Astrocyte of the spinal cord (primary cell): Measurements from ENCODE around the gene EXOSC9.
A peak's percentile ranks its signal among the peaks of the same experiment; 100 is the strongest.

ENCODE experiments used
- DNase-seq: peaks from one replicate; pipeline ENCODE4 v3.0.0; 2011; ENCODE audit warnings: low read depth, low spot score
- H3K4me3 ChIP-seq: 2 replicates; pipeline ENCODE4 v1.5.1; 2011; ENCODE audit warnings: low read depth, mild to moderate bottlenecking, low read length, moderate library complexity
- in situ Hi-C: cut with HindIII; loops from 2 replicates; pipeline ENCODE4 v1.10.0; 2017; ENCODE audit warnings: low sequenced_read_pairs
- TF ChIP-seq, protein P1 (sequence below): IDR thresholded peaks from 2 replicates; pipeline ENCODE4 v1.5.1; 2012; ENCODE audit warnings: low read depth, mild to moderate bottlenecking, low read length, inconsistent platforms

EXOSC9 gene

GRCh38 chr4:121777625-121778024 is 23.5 kb upstream of the EXOSC9 start:
- TF ChIP-seq, protein P1, sequence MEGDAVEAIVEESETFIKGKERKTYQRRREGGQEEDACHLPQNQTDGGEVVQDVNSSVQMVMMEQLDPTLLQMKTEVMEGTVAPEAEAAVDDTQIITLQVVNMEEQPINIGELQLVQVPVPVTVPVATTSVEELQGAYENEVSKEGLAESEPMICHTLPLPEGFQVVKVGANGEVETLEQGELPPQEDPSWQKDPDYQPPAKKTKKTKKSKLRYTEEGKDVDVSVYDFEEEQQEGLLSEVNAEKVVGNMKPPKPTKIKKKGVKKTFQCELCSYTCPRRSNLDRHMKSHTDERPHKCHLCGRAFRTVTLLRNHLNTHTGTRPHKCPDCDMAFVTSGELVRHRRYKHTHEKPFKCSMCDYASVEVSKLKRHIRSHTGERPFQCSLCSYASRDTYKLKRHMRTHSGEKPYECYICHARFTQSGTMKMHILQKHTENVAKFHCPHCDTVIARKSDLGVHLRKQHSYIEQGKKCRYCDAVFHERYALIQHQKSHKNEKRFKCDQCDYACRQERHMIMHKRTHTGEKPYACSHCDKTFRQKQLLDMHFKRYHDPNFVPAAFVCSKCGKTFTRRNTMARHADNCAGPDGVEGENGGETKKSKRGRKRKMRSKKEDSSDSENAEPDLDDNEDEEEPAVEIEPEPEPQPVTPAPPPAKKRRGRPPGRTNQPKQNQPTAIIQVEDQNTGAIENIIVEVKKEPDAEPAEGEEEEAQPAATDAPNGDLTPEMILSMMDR: no peak
- no peak overlapping the region for H3K4me3 ChIP-seq

DNA sequence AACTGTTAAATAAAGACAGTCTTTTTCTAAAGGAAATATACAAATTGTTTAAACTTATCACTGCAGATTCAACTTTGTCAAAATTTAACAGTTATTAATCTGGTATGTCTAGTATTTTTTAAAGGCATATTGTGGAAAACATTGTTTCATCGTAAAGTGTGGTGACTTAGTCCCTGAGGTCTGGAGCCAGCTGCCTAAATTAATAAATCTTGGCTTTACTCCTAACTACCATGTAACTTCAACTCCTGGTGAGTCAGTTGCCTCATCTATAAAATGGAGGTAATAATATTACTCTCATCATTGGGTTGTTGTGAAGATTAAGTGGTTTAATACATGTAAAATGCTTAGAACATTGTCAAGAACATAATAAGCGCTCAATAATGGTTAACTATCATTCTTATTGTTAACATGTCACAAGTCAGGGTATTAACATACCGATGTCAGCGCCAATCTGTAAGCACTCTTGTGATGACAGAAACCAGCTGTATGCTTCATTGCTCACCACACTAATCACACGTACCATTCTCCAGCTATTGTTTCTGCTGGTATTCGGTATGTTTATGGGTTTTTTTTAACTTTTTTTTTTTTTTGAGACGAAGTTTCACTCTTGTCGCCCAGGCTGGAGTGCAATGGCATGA is 22.0 kb upstream of the EXOSC9 start:
- H3K4me3 ChIP-seq: no peak overlapping the region
- in situ Hi-C loops: no loop called here
- no peak for DNase-seq
- TF ChIP-seq, protein P1: no peak

More at GRCh38 chr4:121777625-121778024, 23.5 kb upstream of the EXOSC9 start:
- DNase-seq: no peak
- in situ Hi-C loops: no loop called here

- no peak for DNase-seq
- in situ Hi-C loops: no loop called here
- TF ChIP-seq, protein P1: no peak
- H3K4me3 ChIP-seq: no peak overlapping the region
These were observed 17.9 kb upstream of the EXOSC9 start for GRCh38 chr4:121783210-121783609.

DNA sequence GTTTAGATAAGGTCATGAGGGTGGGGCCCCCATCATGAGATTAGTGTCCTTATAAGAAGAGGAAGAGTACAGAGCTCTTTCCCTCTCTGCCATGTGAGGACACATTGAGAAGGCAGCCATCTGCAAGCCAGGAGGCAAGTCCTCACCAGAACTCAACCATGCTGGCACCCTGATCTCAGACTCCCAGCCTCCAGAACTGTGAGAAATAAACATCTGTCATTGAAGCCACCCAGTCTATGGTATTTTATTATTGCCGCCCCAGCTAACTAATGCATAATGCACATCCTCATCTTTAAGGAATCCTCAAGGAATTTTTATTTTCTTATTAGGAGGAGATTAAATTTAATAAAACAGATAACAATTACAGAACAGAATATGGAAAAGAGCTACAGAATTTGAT is 16.7 kb upstream of the EXOSC9 start:
- TF ChIP-seq, protein P1: no peak
- in situ Hi-C loops: no loop called here
- DNase-seq: no peak
- no peak overlapping the region for H3K4me3 ChIP-seq

- DNase-seq: peak; percentile 94
- in situ Hi-C loops: no loop called here
- no peak overlapping the region for H3K4me3 ChIP-seq
- TF ChIP-seq, protein P1: no peak
These were observed 16.1 kb upstream of the EXOSC9 start for GRCh38 chr4:121784975-121785374.

- TF ChIP-seq, protein P1: no peak
- DNase-seq: peak; percentile 45
- in situ Hi-C loops: no loop called here
- no peak overlapping the region for H3K4me3 ChIP-seq
These were observed 15.6 kb upstream of the EXOSC9 start for GRCh38 chr4:121785479-121785878.

DNA sequence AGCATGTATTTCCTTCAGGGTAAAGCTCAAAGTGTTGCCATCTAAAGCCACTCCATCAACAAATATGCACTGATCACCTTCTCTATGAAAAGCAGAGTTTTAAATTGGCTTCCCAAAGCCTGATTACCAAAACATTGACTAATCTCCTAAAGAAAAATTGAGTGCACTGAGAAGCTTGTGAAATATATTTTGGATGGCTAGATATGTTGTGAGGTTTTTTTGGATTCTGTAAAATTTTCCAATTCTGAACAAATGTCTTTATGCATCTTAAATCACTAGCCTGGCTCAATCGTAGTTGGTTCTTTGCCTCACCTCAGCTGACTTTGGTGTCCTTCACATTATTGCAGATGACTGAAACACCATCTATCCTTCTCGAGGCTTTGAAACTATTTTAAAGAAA is 14.9 kb upstream of the EXOSC9 start:
- no peak for DNase-seq
- TF ChIP-seq, protein P1: no peak
- in situ Hi-C loops: no loop called here
- H3K4me3 ChIP-seq: no peak overlapping the region
